GM18508 (cell line): Measurements from ENCODE around the gene WDR70.
"Not testable (repeated sequence)": the region's sequence is repeated elsewhere in the genome, so short reads cannot be mapped to it uniquely, and the experiment has no call there.

ENCODE experiments used
- ATAC-seq: cut with Tn5 transposase; IDR thresholded peaks from one replicate; pipeline ENCODE4 v1.9.1; 2021; ENCODE audit warnings: moderate number of reproducible peaks; ENCODE audit not compliant: insufficient read depth, unreplicated experiment

The WDR70 gene

GRCh38 chr5:37567566-37567965 lies 188.4 kb downstream of the WDR70 start:
- no peak for ATAC-seq

GRCh38 chr5:37568018-37568753 lies 189.1 kb downstream of the WDR70 start:
- no peak for ATAC-seq

- ATAC-seq, result no peak
Measured at GRCh38 chr5:37568893-37569292, 189.8 kb downstream of the WDR70 start.

- ATAC-seq, result no peak
Measured at GRCh38 chr5:37569466-37569865, 190.3 kb downstream of the WDR70 start.

GRCh38 chr5:37570597-37570996 lies 191.5 kb downstream of the WDR70 start:
- no peak for ATAC-seq

GRCh38 chr5:37571985-37572384 lies 192.9 kb downstream of the WDR70 start:
- ATAC-seq, result no peak

- no peak for ATAC-seq
Measured at GRCh38 chr5:37575541-37576489, 196.7 kb downstream of the WDR70 start.

GRCh38 chr5:37576552-37576951 lies 197.4 kb downstream of the WDR70 start:
- no peak for ATAC-seq

- ATAC-seq, result no peak
Measured at GRCh38 chr5:37578176-37578575, 199.1 kb downstream of the WDR70 start.

GRCh38 chr5:37580106-37580505 lies 201.0 kb downstream of the WDR70 start:
- no peak for ATAC-seq

GRCh38 chr5:37582202-37582601 lies 203.1 kb downstream of the WDR70 start:
- no peak for ATAC-seq

GRCh38 chr5:37593292-37593691 lies 214.2 kb downstream of the WDR70 start:
- ATAC-seq, result not testable (repeated sequence)

GRCh38 chr5:37594864-37595263 lies 215.7 kb downstream of the WDR70 start:
- not testable (repeated sequence) for ATAC-seq

GRCh38 chr5:37598733-37599132 lies 219.6 kb downstream of the WDR70 start:
- no peak for ATAC-seq

GRCh38 chr5:37601163-37601562 lies 222.0 kb downstream of the WDR70 start:
- no peak for ATAC-seq

- ATAC-seq, result no peak
Measured at GRCh38 chr5:37603072-37603471, 224.0 kb downstream of the WDR70 start.

GRCh38 chr5:37604290-37604689 lies 225.2 kb downstream of the WDR70 start:
- no peak for ATAC-seq

- ATAC-seq, result no peak
Measured at GRCh38 chr5:37606148-37606547, 227.0 kb downstream of the WDR70 start.

- no peak for ATAC-seq
Measured at GRCh38 chr5:37606632-37607248, 227.6 kb downstream of the WDR70 start.

- no peak for ATAC-seq
Measured at GRCh38 chr5:37615184-37615583, 236.1 kb downstream of the WDR70 start.

- ATAC-seq, result no peak
Measured at GRCh38 chr5:37619353-37619752, 240.2 kb downstream of the WDR70 start.
